Loucy (cell line): Measurements from ENCODE around the gene ABCB11.

Experiments
- CTCF ChIP-seq: fragments of 200-600 bp; sonication (generic); conservative IDR thresholded peaks from 2 replicates; pipeline ENCODE4 v1.5.1; 2014; ENCODE audit warnings: mild to moderate bottlenecking, antibody characterized with exemption, low read length
- EZH2phosphoT487 ChIP-seq: fragments of 200-600 bp; IDR thresholded peaks from 2 replicates; pipeline ENCODE4 v1.6.1; 2018; ENCODE audit warnings: antibody characterized with exemption, mild to moderate bottlenecking, moderate library complexity, borderline replicate concordance

GRCh38 chr2:168992026-168992425 lies 39.1 kb downstream of the ABCB11 start:
- TF ChIP-seq CTCF = no peak
- TF ChIP-seq EZH2phosphoT487 = no peak
